Panc1 (cell line): Measurements from ENCODE around the gene RAB27B. TPM values are rescaled to one million over a fixed set of nuclear protein-coding genes. Genes with fewer than 3 reads are reported as not detected.

Experiments
- ATAC-seq: fragments of 200-7000 bp; cut with Tn5 transposase; 2 replicates; pipeline ENCODE4 v1.9.1; 2020; ENCODE audit warnings: mild to moderate bottlenecking, moderate library complexity
- BruUV-seq: library from RNA; stranded (reverse); fragments of 400-500 nt; replicated peaks from 2 replicates; lab custom pipeline; 2021; lab: Mats Ljungman, UMichigan
- CTCF ChIA-PET: fragments of 300-600 bp; sonication (Branson Sonifier 250); formaldehyde crosslinking; loops from one replicate; lab custom pipeline; 2022; ENCODE audit warnings: antibody characterized with exemption; lab: Charles Lee
- POLR2A ChIA-PET: fragments of 300-600 bp; sonication (Branson Sonifier 250); formaldehyde crosslinking; loops from one replicate; lab custom pipeline; 2022; ENCODE audit warnings: antibody characterized with exemption; lab: Charles Lee
- DNase-seq: peaks from one replicate; pipeline ENCODE4 v3.0.0-alpha.2; 2010; ENCODE audit warnings: low read depth, low spot score
- H3K27ac ChIP-seq: 2 replicates; pipeline ENCODE4 v1.5.1; 2011; ENCODE audit warnings: mild to moderate bottlenecking, low read length, inconsistent platforms
- H3K27me3 ChIP-seq: fragments of 200-500 bp; sonication (Bioruptor generic); 2 replicates; pipeline ENCODE4 v1.6.0; 2014; ENCODE audit warnings: low read length, inconsistent platforms; ENCODE audit not compliant: control insufficient read depth, insufficient read depth
- H3K36me3 ChIP-seq: fragments of 200-500 bp; sonication (Bioruptor generic); 2 replicates; pipeline ENCODE4 v1.5.1; 2014; ENCODE audit warnings: inconsistent platforms, mild to moderate bottlenecking, low read length, moderate library complexity; ENCODE audit not compliant: control insufficient read depth, insufficient read depth
- H3K4me1 ChIP-seq: 2 replicates; pipeline ENCODE4 v1.5.1; 2011; ENCODE audit warnings: inconsistent platforms, mild to moderate bottlenecking, low read length, moderate library complexity; ENCODE audit not compliant: control insufficient read depth, insufficient read depth
- H3K4me3 ChIP-seq, 2 experiments: 2 replicates each; pipeline ENCODE4 v1.5.1; 2011 to 2012; ENCODE audit warnings: low read depth in 2 of 2, low read length in 2 of 2, mild to moderate bottlenecking in 2 of 2, inconsistent platforms in 1 of 2, moderate library complexity in 1 of 2
- H3K9me3 ChIP-seq: fragments of 200-500 bp; sonication (Bioruptor generic); 2 replicates; pipeline ENCODE4 v1.5.1; 2014; ENCODE audit warnings: low read depth, mild to moderate bottlenecking, inconsistent platforms, low read length, moderate library complexity; ENCODE audit not compliant: control insufficient read depth, insufficient read depth
- CTCF ChIP-seq: fragments of 450-650 bp; IDR thresholded peaks from 2 replicates; pipeline ENCODE4 v1.5.1; 2017; ENCODE audit warnings: mild to moderate bottlenecking
- POLR2AphosphoS5 ChIP-seq: IDR thresholded peaks from 2 replicates; pipeline ENCODE4 v1.6.1; 2012; ENCODE audit warnings: mild to moderate bottlenecking, low read depth, low read length, moderate library complexity
- SIN3A ChIP-seq: IDR thresholded peaks from 2 replicates; pipeline ENCODE4 v1.6.1; 2012; ENCODE audit warnings: low read depth, mild to moderate bottlenecking, low read length, moderate library complexity, borderline replicate concordance; ENCODE audit not compliant: insufficient read depth
- TCF7L2 ChIP-seq: IDR thresholded peaks from 2 replicates; pipeline ENCODE4 v1.6.1; 2011; ENCODE audit warnings: mild to moderate bottlenecking, low read depth, low read length, inconsistent platforms
- in situ Hi-C: cut with HindIII; loops from 2 replicates; pipeline ENCODE4 v1.10.0; 2016; ENCODE audit warnings: low sequenced_read_pairs, low pct_unique_long_range_greater_than_20kb
- intact Hi-C: fragments of 100-400 bp; cut with micrococcal nuclease; formaldehyde crosslinking; loops from one replicate; pipeline ENCODE4 v1.10.0; 2022; ENCODE audit not compliant: unreplicated experiment
- total RNA-seq: library from RNA; stranded (reverse); gene quantifications from one replicate; pipeline ENCODE4 v1.2.1, GENCODE V29; 2021; ENCODE audit not compliant: unreplicated experiment
- TF ChIP-seq, protein P1 (sequence below), 2 experiments: IDR thresholded peaks; 2 replicates each; pipeline ENCODE4 v1.6.1; 2011 to 2012; ENCODE audit warnings: low read depth in 2 of 2, control low read depth in 1 of 2, low read length in 1 of 2, mild to moderate bottlenecking in 1 of 2, moderate library complexity in 1 of 2; ENCODE audit not compliant: insufficient read depth in 1 of 2

The RAB27B gene
- total RNA-seq, 1 experiment from 2014 or later, result 3.9 TPM

- intact Hi-C loops (no loop called here), in situ Hi-C loops (no loop called here)
- Histone ChIP-seq H3K4me1 (no peaks in the 10 kb centered on the region), H3K27ac (no peak overlapping the region), H3K36me3 (no peaks in the 10 kb centered on the region), H3K9me3 (no peaks in the 10 kb centered on the region), H3K4me3 (no peak overlapping the region), H3K27me3 (no peaks in the 10 kb centered on the region)
- CTCF ChIA-PET, result no interaction called here
- ATAC-seq, result no peak
- POLR2A ChIA-PET, result no interaction called here
- BruUV-seq, result no TSS peak
- no peak for DNase-seq
- TF ChIP-seq TCF7L2 (no peak), POLR2AphosphoS5 (no peak), SIN3A (no peak), CTCF (no peak)
- TF ChIP-seq, protein P1, sequence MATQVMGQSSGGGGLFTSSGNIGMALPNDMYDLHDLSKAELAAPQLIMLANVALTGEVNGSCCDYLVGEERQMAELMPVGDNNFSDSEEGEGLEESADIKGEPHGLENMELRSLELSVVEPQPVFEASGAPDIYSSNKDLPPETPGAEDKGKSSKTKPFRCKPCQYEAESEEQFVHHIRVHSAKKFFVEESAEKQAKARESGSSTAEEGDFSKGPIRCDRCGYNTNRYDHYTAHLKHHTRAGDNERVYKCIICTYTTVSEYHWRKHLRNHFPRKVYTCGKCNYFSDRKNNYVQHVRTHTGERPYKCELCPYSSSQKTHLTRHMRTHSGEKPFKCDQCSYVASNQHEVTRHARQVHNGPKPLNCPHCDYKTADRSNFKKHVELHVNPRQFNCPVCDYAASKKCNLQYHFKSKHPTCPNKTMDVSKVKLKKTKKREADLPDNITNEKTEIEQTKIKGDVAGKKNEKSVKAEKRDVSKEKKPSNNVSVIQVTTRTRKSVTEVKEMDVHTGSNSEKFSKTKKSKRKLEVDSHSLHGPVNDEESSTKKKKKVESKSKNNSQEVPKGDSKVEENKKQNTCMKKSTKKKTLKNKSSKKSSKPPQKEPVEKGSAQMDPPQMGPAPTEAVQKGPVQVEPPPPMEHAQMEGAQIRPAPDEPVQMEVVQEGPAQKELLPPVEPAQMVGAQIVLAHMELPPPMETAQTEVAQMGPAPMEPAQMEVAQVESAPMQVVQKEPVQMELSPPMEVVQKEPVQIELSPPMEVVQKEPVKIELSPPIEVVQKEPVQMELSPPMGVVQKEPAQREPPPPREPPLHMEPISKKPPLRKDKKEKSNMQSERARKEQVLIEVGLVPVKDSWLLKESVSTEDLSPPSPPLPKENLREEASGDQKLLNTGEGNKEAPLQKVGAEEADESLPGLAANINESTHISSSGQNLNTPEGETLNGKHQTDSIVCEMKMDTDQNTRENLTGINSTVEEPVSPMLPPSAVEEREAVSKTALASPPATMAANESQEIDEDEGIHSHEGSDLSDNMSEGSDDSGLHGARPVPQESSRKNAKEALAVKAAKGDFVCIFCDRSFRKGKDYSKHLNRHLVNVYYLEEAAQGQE (IDR thresholded peaks at IDR 0.05; ENCODE audit: insufficient read depth in 1 of 2, low read depth in 2 of 2, low read length in 1 of 2), result no peak
Observed at GRCh38 chr18:54939361-54939917, 111.2 kb downstream of the RAB27B start.

DNA sequence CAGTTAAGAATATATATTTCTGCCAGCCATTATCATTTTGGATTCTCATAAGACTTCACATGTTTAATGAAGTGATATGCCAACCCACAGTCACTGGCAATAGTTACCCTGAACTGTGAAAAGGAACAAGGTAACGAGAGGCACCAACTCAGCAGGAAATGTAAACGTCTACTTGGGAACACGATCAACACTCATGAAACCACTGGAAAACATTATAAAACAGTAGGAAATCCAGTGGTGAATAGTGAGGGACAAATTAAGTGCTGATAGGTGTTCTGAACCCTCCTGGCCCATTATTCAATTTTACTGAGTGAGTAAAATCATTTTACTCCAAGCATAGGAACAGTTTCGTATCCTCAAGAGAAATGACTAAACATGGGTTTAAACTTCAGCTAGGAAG lies 113.9 kb downstream of the RAB27B start:
- no TSS peak for BruUV-seq
- intact Hi-C loops, result no loop called here
- no peaks in the 10 kb centered on the region for H3K9me3 ChIP-seq
- ChIA-PET CTCF (no interaction called here), POLR2A (no interaction called here)
- DNase-seq (no peak), ATAC-seq (no peak)
- H3K27me3 ChIP-seq, result no peaks in the 10 kb centered on the region
- H3K4me1 ChIP-seq, result no peaks in the 10 kb centered on the region; the same call in none of the 2 replicates
- H3K36me3 ChIP-seq, result no peaks in the 10 kb centered on the region
- TF ChIP-seq TCF7L2 (no peak), POLR2AphosphoS5 (no peak), CTCF (no peak)
- TF ChIP-seq, protein P1 (IDR thresholded peaks at IDR 0.05; ENCODE audit: insufficient read depth in 1 of 2, low read depth in 2 of 2, low read length in 1 of 2), result no peak
- H3K27ac ChIP-seq, result no peak overlapping the region
- no peak overlapping the region for H3K4me3 ChIP-seq
- in situ Hi-C loops, result no loop called here
